ENCODE measurements around the gene DRD4.
"Not testable (repeated sequence)": the region's sequence is repeated elsewhere in the genome, so short reads cannot be mapped to it uniquely, and the experiment has no call there.

The DRD4 gene

DNA sequence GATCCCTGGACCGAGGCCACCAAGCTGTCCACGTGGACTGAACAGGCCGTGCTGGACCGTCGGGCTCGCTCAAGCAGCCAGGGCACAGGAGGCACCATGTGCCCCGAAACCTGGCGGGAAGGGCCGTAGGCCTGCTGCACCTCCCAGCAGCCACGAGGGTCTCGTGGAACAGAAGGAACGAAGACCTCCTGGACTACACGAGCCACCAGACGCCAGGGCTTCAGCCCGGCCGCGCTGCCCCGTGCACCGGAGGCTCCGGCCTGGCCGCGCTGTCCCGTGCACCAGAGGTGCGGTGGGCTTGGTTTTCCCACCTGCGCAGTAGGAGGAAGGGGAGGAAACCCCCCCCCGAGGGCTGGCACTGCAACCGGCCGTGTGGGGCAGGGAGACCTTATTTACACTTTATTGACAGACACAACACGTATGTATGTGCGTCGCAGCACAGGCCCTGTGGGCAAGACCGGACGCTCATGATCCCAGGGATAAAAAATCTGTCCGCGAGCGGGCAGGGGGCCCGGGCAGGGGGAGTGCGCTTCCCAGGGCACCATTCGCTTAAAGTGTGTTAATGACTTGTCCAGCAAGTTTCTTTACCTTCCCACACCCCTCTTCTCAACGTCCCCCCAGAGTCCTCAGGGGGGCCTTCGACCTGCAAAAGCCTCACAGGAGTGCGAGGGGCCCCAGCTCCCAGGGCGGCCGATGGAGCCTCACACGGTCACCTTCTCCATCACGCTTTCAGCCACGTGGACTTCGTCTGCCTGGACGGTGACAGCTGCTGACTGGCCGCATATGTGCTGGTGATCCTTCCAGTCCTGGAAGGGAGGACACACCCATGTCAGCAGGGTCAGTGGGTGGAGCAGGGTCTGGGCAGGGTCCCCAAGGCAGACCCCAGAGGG is 7.0 kb downstream of the DRD4 start:
- DNase-seq (ENCODE audit: low read depth in 3 of 3) = no peak

DNA sequence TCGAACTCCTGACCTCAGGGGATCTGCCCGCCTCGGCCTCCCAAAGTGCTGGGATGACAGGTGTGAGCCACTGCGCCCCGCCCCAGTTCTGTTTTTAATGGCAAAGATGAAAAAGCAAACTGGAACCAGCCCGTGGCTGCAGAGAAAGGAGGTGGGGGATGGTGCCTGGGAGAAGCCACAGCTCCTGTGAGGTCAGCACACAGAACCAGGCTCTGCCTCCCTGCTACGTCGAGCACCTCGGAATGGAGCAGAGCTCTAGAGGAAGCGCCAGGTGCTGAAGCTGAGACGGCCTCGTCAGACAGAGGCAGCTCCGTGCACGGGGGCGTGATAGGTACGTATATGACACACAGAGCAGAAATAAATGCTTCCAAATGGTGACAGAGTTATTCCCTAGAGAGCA is 8.5 kb downstream of the DRD4 start:
- no peak for DNase-seq (ENCODE audit: low read depth in 3 of 3)

GRCh38 chr11:646214-646613 is 9.1 kb downstream of the DRD4 start:
- no peak for DNase-seq (ENCODE audit: low read depth in 3 of 3)

- not testable (repeated sequence) for DNase-seq (ENCODE audit: low read depth in 3 of 3)
Observed at GRCh38 chr11:647672-648158, 10.6 kb downstream of the DRD4 start.

DNA sequence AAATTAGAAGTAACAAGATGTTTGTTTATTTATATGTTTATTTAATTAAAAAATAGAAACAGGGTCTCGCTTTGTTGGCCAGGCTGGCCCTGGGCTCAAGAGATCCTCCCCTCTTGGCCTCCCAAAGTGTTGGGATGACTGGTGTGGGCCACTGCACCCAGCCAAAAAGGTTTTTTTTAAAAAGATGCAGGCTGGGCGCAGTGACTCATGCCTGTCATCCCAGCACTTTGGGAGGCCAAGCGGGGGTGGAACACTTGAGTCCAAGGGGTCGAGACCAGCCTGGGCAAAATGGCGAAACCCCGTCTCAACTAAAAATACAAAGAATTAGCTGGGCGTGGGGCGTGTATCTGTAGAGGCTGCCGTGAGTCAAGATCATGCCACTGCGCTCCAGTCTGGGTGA is 13.4 kb downstream of the DRD4 start:
- no peak for DNase-seq (ENCODE audit: low read depth in 3 of 3)

GRCh38 chr11:653136-653535 is 16.1 kb downstream of the DRD4 start:
- not testable (repeated sequence) for DNase-seq (ENCODE audit: low read depth in 3 of 3)

GRCh38 chr11:653837-654236 is 16.8 kb downstream of the DRD4 start:
- DNase-seq (ENCODE audit: low read depth in 3 of 3) = no peak

GRCh38 chr11:654444-654843 is 17.4 kb downstream of the DRD4 start:
- DNase-seq (ENCODE audit: low read depth in 3 of 3) = not testable (repeated sequence)

- no peak for DNase-seq (ENCODE audit: low read depth in 3 of 3)
Observed at GRCh38 chr11:655036-655726, 18.1 kb downstream of the DRD4 start.

DNA sequence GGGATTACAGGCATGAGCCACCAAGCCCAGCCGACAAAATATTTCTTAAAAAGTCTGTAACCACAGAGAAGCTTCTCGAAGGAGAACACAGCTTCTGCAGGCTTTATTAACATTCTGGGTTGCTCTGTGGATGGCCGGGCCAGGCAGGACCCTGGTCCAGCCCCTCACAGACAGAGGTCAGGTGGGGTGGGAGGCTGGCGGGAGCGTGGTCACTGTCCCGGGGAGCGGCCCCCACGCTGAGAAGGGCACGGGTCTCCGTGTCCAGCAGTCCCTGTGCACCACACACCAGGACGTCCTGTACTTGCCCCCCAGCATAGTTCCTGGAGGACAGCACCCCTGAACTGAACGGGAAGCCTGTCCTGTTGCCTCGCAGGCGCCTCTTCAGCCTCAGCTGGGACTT is 19.4 kb downstream of the DRD4 start:
- no peak for DNase-seq (ENCODE audit: low read depth in 3 of 3)

DNA sequence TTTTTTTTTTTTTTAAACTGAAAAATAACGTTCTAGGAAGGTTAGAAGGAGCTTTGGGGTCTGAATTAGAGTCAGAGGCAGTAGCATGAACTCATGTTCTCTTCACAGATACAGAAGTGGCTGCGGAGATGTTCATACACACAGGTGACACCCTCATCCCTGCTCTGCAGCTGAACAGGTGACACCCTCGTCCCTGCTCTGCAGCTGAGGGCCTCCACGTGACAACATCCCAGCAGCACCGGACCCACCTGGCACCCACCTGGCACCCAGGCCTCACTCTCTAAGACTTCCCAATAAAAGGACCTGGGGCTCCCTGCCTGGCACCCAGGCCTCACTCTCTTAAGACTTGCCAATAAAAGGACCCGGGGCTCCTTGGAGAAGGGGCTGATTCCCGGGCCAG is 19.8 kb downstream of the DRD4 start:
- no peak for DNase-seq (ENCODE audit: low read depth in 3 of 3)

GRCh38 chr11:657691-658126 is 20.6 kb downstream of the DRD4 start:
- DNase-seq (ENCODE audit: low read depth in 3 of 3) = no peak

- DNase-seq (ENCODE audit: low read depth in 3 of 3) = no peak
Observed at GRCh38 chr11:659532-660085, 22.5 kb downstream of the DRD4 start.

DNA sequence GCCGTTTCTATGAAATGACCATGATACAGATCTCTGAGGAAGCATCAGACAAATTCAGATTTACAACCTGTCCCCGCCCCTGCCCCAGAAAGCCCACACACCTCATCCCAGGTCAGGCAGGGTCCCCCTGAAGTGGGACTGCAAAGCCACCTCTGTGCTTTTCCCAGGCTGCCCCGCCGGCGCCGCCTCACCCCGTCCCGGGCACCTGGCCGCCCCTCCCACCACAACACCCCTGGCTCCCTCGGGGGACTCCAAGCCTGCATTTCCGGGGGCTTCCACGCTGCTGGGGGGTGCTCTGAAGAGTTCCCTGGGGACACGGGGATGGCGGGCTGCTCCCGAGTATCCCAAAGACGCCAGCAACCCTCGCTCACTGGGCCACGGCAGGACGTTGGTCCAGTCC is 23.2 kb downstream of the DRD4 start:
- no peak for DNase-seq (ENCODE audit: low read depth in 3 of 3)

- DNase-seq (ENCODE audit: low read depth in 3 of 3) = no peak
Observed at GRCh38 chr11:660681-661444, 23.8 kb downstream of the DRD4 start.

DNA sequence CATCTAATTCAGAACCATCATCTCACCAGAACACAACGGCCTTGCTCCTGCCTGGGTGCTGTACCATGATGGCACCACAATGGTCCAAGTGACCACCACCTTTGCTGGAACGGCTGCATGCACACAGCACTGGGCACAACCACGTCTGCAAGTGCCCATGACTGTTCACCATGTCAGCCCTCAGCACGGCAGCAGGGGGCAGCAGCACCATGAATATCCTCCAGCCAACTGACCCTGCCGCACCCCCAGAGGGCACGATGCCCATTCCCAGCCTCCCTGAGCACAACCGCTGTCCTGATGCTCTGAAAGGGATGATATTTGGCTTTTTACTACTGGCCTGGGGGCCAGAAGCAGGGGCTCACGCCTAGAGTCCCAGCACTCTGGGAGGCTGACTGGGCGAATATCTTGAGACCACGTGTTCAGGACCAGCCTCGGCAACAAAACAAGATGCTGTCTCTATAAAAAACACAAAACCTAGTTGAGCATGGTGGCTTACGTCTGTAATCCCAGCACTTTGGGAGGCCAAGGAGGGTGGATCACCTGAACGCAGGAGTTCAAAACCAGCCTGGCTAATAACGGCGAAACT is 25.7 kb downstream of the DRD4 start:
- no peak for DNase-seq (ENCODE audit: low read depth in 3 of 3)

GRCh38 chr11:665062-665703 is 28.1 kb downstream of the DRD4 start:
- no peak for DNase-seq (ENCODE audit: low read depth in 3 of 3)

- DNase-seq (ENCODE audit: low read depth in 3 of 3) = no peak
Observed at GRCh38 chr11:665704-666281, 28.7 kb downstream of the DRD4 start.

DNA sequence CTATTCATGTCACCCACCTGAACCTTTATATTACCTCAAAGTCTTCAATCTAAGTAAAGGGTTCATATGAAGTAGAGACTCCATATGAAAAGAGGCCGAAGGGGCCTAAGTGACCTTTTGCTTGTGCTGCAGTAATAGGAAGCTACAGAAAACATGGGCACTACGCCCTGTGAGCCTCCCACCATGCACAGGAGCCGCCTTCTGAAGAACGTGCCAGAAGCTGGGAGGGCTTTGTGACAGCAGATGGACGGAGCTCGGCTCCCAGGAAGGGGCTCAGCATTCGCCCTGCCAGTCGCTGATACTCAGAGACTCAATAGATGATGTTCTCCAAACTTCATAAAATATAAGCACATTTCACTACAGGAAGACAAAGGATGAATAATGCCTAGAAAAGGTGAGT is 36.8 kb downstream of the DRD4 start:
- DNase-seq (ENCODE audit: low read depth in 3 of 3) = no peak

DNA sequence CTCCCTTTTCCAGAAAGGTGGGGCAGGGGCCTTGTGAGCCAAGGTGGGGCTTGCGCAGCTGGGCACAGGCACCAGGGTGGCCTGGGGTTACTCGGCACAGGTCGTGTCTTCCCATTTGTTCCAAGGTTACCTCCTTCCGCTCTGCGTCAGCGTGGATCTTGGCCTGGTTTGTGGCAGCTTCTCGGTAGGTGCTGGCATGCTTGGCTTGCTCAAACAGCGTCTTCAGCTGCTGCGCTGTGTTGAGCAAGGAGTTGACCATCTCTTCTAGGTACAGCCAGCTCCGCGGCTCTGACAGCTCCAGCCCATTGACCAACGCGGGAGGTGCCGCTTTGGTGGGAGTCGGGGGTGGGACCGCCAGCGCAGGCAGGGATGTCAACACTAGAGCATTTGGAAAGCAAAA is 37.3 kb downstream of the DRD4 start:
- DNase-seq (ENCODE audit: low read depth in 3 of 3) = no peak

GRCh38 chr11:678297-678696 is 41.2 kb downstream of the DRD4 start:
- DNase-seq (ENCODE audit: low read depth in 3 of 3) = no peak

Measured in stimulated activated CD4-positive, alpha-beta T cell treated with anti-CD3 and anti-CD28 coated beads, TNF-alpha, amount 100 ng/mL, for 4 hours (primary cell).